Stimulated activated CD4-positive, alpha-beta T cell treated with anti-CD3 and anti-CD28 coated beads, TNF-alpha, amount 100 ng/mL, for 48 hours (primary cell): ENCODE results near the gene CDYL2.
A peak's percentile ranks its signal among the peaks of the same experiment; 100 is the strongest.
"Not testable (repeated sequence)": the region's sequence is repeated elsewhere in the genome, so short reads cannot be mapped to it uniquely, and the experiment has no call there.

Source experiments
- DNase-seq, 3 donors: peaks; one replicate each; pipeline ENCODE4 v3.0.0-alpha.2; 2020; ENCODE audit warnings: low read depth in 3 of 3

Gene CDYL2

DNA sequence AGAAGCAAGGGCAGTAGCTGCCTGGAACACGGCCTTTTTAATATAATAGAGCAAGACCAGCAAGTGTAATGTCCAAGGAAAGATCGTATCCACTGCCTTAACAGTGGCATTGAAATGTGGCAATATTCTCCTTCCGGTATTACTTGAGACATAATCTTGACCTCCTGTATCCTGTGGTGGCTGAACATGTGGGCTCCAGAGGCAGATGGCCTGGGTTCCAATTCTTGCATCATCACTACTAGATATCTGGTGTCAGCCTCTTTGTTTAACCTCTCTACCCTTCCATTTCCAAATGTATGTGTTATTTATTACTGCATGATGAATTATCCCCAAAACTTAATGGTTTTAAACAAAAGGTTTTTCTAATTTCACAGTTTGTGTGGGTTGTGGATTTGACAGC, 3.5 kb upstream of the CDYL2 start:
- no peak for DNase-seq

DNA sequence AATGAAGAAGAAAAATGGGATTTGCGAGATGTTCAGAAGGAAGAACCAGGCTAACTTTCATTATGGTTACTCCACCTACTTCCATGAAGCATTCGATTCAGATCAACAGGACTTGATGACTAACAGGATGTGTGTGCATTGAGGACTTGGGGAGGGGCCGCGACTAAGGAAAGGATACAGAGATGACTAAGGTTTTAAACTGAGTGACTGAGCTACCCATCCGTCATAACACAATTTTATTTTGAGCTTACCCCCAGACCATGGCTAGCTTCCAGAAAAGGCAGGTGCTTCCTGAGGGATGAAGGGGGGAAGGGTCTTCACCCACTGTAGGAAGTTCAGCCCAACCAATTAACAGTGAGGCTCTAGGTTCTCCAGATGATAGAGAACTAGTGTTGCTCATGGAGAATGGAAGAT, 2.5 kb upstream of the CDYL2 start:
- peak; percentile 31 to 54 (median 52) for DNase-seq

DNA sequence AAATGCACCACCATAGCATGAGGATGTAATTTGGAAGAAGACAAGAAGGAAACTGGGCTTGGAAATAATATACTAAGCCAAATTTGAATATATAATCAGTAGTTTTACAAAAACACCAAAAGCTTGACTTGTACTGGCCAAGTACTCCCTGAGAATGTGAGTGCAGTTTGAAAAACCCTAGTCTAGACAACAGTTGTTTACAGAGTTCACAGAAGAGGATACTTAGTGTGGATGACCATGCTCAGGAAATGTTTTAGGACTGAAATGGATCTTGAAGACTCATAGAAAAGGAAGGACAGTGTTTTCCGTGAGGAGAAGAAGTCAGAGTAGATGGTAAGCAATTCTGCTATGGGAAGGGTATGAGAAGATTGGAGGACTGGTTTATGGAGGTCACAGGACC, 1.9 kb upstream of the CDYL2 start:
- DNase-seq: no peak

DNA sequence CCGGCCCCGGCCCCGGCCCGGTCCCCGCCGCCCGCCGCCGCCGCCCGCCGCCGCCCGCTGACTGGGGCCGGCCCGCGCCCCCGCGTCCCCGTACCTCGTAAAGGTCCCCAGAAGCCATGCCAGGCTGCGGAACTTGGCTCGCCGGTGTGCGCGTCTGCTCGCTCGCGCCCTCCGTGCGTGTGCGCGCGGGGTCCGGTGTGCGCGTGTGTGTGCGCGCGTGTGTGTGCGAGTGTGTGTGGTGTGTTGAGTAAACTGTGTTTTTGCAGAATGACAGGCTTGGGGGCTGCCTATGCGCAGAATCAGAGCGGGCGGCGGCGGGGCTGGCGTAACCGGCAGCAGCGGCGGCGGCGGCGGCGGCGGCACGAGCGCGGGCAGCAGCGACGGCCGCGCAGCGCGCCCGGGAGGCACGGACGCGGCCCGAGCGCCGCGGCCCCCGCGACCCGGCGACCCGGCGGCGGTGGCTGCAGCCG, 307 bp downstream of the CDYL2 start:
- DNase-seq: peak; percentile 34 to 60 (median 34)

DNA sequence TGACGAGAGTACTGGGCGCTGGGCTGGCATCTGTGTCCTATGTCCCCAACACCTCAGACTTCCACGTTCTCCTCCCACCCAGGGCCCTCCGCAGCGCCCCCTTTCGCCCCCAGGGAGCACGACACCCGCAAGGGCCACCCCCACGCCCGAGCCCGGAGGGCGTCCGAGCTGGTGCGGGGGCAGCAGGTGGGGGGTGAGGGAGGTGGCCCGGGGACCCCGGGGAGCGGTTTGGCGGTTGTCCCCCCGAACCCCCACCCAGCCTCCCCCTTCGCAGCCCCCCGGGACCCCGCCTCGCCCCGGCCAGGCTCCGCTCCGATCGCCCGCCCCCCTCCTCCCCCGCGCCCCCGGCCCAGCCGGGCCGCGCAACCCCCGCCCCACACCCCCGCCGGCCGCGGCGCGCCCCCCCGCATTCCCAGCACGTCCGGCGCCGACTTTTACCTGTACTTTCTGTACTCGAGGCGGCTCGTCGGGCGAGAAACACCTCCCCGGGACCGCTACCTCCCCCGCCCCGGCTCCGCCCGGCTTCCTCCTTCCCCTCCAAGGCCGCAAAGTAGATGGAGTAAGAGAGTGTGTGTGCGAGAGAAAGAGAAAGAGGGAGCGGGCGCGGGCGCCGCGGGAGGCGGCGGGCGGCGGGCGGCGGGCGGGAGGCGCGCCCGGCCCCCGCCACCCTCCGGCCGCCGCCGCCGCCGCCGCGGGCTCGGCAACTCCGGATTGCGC, 901 bp downstream of the CDYL2 start:
- peak in 2 of 3 donors; percentile 16 to 35 for DNase-seq

DNA sequence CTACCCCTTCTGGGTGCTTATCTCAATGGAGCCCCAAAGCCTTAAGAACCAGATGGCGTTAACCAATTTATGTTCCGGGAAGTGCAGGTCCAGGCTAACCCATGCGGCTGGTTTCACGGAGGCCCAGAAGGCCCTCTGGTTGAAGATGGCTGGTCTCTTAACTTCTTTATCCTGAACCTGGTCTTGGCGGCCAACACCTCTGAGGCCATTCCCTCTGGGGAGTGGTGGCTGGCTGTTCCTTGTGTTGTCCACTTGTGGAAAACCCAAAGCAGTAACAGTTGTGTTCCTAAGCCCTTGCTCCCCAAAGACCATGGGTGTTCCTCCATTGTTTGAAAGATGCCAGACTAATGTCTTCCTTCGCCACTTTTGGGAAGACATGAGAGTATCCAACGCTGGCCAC, 1.5 kb downstream of the CDYL2 start:
- DNase-seq: no peak

DNA sequence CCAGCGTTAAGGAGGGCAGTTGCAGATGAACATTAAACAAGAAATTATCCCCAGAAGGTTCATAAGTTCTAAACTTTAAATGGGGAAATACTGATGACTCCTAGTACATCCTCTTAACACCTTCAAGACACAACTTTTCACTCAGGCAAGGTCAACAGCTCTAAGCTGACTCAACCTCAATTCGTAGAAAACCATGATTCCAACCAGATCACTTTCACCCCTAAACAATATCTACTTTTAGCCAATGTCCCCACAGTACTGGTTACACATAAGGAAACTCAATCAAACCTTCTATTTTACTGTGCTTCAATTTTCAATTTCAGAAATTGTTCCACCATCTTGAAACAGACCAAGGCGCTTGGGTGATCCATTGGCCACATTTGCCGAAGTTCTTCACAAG, 2.3 kb downstream of the CDYL2 start:
- DNase-seq: no peak

DNA sequence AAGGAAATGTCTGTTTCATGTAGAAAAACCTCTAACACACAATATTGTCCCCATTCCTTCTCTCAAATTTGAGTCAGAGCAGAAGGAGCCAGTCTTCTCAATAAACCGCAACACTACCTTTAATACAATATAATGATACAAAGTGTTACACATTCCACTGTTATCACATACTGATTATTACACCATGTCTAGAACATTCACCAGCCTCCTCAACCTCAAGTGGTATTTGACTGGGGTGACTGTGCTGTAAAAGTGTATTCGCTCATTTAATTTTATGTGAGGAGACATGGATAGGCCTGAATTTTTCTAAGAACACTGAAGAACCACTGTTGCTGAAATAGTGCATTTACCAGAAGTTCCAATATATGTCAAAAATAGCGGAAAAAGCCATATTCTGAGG, 10.3 kb downstream of the CDYL2 start:
- no peak for DNase-seq

DNA sequence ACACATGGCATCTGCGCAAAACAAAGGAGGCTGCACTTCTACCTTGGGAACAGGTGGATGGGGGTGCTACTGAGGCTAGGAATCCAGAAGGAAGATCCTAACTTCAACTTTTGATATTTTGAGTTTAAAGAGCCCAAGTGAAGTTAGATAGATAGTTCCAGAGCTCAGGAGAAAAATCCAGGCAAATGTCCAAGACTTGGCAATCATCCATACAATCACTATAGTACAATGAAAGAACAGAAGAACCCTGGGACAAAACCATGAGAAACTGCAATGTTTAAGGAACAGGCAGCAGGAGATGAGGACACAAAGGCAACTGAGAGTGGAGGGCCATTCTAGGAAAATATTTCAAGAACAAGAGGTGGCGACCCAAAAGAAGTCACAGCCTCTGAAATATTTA, 12.4 kb downstream of the CDYL2 start:
- no peak for DNase-seq

DNA sequence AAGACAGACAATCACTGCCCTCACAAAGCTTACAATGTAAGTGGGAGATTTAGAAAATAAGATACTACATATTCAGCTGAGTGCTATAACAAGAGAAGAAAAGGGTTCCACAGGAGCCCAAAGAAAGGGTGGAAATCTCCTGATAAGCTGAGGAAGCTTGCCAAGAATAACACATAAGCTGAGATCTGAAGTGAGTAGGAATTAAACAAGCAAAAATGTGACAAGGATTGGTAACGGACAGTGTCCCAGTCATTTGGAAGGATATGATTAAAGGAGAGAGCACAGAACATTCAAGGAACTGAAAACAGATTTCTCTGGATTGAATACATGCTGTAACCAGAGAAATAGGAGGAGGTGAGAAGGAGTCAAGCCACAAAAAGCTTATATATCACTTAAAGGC, 13.0 kb downstream of the CDYL2 start:
- DNase-seq: no peak

DNA sequence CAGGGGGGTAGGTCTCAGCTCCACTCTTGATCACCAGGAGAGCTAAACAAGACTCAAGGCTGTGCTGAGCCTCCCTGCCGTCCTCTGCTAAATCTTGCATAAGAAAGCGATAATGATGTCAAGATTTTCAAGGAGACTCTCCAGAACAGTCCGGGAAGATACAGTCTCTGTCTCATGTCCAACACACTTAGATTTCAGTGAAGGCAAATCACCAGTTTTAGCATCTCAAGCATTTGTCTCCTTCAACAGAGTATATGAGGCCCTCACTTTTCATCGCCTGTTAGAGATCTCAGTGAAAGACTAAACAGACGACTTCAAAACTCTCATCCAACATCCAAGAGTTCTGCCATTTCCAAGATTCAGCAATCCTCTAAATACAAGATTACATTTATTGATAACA, 13.6 kb downstream of the CDYL2 start:
- DNase-seq: no peak

DNA sequence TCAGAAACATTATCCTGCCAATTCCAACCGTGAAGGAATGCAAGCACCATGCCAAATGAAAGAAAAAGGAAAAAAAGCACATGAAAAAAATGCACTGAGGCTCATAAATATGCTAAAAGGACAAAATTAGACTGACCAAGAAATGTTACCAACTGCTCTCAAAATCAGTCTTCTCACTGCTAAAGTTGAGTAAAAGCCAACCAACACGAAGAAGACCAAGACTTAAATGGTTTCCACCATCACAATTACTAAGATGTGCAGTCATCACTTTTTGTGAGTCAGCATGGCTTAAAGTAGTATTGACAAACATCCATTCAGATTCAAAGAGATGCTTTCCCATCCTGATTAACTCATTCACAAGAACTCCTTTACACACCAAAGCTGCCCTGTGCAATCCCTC, 16.4 kb downstream of the CDYL2 start:
- DNase-seq: no peak

DNA sequence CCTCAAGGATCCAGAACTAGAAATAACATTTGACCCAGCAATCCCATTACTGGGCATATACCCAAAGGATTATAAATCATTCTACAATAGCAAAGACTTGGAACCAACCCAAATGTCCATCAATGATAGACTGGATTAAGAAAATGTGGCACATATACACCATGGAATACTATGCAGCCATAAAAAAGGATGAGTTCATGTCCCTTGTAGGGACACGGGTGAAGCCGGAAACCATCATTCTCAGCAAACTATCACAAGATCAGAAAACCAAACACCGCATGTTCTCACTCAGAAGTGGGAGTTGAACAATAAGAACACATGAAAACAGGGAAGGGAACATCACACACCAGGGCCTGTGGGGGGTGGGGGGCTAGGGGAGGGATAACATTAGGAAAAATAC, 17.8 kb downstream of the CDYL2 start:
- not testable (repeated sequence) for DNase-seq

DNA sequence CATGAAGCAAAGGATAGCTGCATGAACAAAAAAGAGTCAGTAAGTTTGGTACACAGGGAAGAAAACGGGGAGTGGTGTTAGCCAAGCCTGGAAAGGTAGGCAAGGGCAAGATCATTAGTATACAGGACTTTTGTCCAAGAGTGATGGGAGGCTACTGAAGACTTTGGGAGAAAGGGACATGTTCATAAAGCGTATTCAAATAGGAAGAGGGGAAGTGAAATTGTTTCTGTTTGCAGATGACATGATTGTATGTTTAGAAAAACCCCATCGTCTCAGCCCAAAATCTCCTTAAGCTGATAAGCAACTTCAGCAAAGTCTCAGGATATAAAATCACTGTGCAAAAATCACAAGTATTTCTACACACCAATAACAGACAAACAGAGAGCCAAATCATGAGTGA, 19.4 kb downstream of the CDYL2 start:
- no peak for DNase-seq

DNA sequence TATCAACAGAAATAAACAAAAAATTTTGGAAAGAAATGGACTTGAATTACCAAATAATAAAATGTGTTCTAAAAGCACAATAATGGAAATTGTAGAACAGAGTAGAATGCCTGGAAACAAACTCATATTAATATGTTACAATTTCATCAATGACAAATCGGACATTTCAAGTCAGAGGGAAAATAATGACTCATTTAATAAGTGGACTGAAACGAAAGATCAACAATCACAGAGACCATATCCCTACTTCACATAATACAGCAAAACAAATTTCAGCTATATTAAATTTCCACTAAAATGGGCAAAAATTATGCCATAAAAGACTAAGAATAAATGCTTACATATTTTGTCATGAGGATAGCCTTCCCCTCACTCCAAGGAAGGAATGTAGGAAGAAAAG, 25.7 kb downstream of the CDYL2 start:
- DNase-seq: no peak

DNA sequence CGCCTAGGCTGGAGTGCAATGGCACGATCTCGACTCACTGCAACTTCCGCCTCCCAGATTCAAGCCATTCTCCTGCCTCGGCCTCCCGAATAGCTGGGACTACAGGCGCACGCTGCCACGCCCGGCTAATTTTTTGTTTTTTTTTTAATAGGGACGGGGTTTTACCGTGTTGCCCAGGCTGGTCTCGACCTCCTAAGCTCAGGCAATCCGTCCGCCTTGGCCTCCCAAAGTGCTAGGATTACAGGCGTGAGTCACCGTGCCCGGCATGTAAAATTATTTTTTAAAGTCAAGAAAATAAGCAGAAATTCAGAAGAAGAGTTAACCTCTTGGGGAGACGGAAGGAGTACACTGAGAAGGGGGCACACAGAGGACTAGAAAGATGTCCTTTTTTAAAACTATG, 27.5 kb downstream of the CDYL2 start:
- no peak for DNase-seq

DNA sequence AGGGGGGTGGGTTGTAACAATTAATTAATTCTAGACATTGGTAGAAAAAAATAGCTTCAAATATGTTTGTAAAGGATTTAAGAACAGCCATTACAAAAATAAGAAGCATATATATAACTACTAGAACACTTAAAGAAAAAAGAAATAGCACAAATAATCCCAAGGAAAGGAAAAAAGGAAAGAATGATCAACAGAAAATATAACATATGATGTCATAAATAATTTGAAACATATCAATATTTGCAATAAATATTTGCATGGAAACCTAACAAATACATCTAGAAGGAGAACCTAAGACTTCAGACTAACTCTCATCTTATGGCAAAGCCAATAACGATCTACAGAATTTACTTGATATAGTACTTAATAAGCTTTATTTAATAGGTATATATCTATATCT, 28.9 kb downstream of the CDYL2 start:
- DNase-seq: no peak

DNA sequence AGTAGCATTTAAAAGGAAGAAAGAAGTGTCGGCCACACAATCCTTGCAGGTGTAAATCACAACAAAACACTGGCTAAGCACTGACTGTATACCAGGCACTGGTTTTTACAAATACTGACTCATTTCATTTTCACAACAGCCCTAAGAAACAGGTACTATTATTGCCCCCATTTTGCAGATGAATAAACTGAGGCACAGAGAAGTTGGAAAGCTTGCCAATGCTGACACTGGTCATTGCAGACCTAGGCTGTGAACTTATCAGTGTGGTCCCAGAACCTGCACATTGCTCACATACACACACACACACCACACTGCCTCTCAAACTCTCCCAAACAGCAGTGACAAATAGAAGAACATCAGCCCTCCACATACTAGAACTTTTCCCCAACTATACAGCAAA, 37.6 kb downstream of the CDYL2 start:
- DNase-seq: no peak

DNA sequence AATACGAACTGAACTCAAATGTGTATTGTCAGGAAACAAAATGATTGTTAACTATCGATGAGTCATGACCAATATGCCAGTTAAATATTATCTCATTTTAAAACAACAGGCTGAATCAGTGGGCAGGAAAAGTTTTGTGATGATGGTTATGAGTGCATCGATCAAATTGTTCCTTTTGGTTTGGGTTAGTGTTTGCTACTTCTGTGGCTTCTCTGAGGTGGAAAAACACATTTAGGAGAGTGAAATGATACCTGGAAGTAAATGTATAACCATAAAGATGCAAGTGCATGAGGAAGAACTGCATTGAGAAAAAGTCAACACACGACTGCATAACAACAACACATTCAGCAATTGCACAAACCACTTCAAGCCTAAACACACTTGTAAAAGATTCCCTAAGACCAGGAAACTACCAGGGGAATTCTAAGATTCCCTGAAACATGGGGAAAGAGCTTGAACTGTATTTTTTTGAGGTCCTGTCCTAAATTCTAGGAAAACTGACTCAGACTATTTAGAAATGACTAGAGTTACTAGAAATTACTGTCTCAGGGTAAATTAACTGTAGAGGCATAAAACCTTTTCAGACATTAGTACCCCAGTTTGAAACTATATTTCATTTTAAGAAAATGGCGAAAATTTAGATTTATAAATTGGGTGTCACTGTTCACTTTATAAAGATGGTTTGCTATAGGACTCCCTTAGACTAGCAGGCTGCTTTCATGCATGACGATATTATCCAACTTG, 44.8 kb downstream of the CDYL2 start:
- DNase-seq: no peak

DNA sequence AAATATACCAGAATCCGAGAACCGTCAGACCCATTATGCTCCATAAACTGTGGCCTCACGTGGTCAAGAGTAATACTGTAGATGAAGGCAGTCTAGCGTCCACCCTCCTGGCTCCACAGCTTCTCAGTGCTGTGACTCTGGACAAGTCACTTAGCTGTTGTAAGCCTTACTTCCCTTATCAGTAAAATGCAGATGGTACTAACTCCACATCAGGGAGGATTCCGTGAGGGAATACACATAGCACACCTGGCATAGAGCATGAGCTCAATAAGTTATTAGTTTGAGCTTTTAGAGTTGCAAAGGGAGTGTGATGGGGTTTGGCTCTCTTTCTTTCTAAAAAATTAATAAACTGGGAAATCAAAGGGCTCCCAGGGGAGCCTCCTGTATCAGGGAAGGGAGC, 49.9 kb downstream of the CDYL2 start:
- DNase-seq: no peak

DNA sequence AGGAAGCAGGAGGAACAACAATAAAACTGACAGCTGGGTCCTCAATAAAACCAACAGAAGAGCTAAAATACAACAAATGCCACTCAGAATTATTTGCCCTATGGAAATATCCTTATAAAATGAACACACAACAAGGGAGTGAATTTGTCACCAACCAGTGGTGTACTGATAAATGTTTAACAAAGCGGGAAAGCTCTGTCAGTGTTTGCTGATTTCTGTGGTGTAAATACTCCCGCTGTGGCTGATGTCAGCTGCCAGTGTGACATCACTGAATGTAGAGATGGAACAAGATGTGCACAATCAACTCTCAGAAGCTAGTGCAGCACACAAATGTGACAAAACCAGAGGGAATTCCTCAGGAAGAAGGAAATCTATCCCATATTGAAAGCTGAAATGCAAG, 51.9 kb downstream of the CDYL2 start:
- DNase-seq: no peak

DNA sequence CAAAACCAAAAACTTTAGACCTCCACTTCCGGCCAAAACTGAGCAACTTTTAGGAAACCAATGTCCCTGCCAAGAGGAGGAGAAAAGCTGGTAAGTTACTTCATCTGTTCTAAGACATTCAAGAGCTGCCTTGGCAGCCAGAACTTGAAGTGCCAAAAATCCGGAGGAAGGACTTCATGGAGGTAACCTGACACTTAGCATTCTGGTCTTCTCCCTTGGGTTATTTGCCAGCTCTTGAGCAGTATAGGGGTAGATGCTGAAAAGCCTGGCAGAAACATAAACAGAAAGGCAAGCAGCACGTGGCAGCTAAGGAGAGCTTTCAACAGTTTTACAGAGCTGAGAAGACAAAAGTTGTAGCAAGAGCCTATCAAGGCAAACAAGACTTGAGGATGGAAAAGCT, 53.2 kb downstream of the CDYL2 start:
- no peak for DNase-seq

DNA sequence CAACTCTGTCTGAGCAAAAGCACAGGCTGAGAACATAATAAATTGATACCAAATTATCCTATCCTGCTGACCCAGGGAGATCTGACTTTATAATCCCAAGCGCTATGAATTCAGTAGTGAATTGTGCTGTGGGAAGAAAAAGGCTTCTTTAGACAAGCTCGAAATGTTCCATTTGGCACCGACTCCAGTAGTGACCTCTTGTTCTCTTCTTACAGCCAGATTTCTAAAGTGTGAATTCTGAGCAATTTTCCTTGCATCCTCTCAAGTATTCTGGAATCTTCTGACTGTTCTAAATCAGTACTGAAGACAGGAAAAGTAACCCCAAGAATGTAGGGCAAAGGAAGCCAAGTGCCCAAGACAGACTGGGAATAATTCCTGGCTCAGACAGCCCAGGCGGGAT, 58.2 kb downstream of the CDYL2 start:
- no peak for DNase-seq

DNA sequence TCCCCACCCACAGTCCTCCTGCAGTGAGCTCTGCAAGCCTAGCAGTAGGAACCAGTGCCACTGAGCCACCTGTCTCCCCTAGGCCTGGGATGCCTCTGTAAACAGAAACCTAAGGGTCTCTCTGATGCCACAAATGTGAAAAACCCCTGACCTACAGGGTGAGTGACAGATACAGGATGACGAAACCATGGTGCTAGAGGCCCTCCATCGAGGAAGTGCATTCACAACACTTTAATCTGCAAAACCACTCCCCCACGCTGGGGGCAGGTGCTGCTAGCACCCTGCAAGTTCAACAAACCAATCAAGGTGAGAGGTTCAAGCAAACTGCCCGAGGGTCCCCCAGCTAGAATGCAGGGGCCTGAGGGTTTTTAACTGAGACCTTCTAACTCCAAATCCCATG, 59.5 kb downstream of the CDYL2 start:
- DNase-seq: no peak
